Stimulated activated effector memory CD8-positive, alpha-beta T cell treated with anti-CD3 and anti-CD28 coated beads, Interleukin-12 subunit alpha, Interleukin-12 subunit beta, amount 100 ng/mL, for 72 hours (primary cell): ENCODE results near the gene CCN5.
"Not testable (repeated sequence)": the region's sequence is repeated elsewhere in the genome, so short reads cannot be mapped to it uniquely, and the experiment has no call there.

Experiments used
- ATAC-seq: fragments of 150-1000 bp; cut with Tn5 transposase; 2 replicates; pipeline ENCODE4 v1.10.0; 2021
- DNase-seq, 2 donors: peaks; one replicate each; pipeline ENCODE4 v3.0.0; 2021 to 2022; ENCODE audit warnings: low spot score in 2 of 2
- H3K27ac Mint-ChIP-seq: one replicate; pipeline ENCODE4 v1.8.0; 2022; ENCODE audit warnings: mild to moderate bottlenecking, mixed read lengths
- H3K36me3 Mint-ChIP-seq: one replicate; pipeline ENCODE4 v1.8.0; 2022; ENCODE audit warnings: mild to moderate bottlenecking, mixed read lengths
- H3K4me1 Mint-ChIP-seq: one replicate; pipeline ENCODE4 v1.8.0; 2022; ENCODE audit warnings: mixed read lengths
- H3K4me3 Mint-ChIP-seq: one replicate; pipeline ENCODE4 v1.8.0; 2022; ENCODE audit warnings: mild to moderate bottlenecking, mixed read lengths
- H3K9me3 Mint-ChIP-seq: one replicate; pipeline ENCODE4 v1.8.0; 2022; ENCODE audit warnings: mixed read lengths

CCN5 gene

DNA sequence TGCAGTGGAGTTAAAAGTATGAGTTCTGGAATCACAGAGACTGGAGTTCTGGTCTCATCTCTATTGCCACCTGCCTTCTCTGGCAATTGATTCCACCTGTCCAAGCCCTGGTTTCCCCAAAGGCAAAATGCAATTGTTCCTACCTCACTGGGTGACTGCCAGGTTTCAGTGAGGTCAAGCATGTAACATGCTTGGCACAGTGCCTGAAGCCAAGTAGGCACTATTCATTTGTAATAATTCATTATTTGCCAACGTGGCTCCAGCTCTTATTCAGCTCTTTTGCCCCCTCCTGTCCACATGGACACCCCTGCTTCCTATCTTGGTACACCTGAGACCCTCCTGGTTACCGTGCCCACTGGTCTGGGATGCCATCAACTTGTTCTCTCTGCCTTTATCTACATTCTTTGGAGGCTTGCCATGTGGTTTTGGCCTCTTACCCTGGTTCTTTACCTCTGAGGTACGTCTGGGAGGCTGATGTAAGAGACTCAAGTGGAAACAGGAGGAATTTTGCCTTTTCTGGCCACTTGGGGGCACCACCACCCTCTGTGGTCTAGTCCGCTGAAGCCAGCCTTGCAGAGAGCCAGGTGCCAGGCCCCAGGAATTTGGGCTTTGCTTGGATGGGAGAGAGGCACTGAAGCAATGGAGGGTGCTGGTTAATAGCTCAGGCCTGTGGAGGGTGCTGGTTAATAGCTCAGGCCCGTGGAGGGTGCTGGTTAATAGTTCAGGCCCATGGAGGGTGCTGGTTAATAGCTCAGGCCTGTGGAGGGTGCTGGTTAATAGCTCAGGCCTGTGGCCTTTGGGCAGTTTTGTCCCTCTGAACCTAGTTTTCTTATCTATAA is 32.2 kb downstream of the CCN5 start:
- no peak overlapping the region for H3K27ac Mint-ChIP-seq
- peaks cover 23% of the 10 kb centered on the region for H3K4me1 Mint-ChIP-seq
- peak; percentile 44 to 82 for DNase-seq
- no peaks in the 10 kb centered on the region for H3K9me3 Mint-ChIP-seq
- H3K4me3 Mint-ChIP-seq, result peak overlapping the region; percentile 36
- peaks cover 4% of the 10 kb centered on the region for H3K36me3 Mint-ChIP-seq
- peak; percentile 51 for ATAC-seq

DNA sequence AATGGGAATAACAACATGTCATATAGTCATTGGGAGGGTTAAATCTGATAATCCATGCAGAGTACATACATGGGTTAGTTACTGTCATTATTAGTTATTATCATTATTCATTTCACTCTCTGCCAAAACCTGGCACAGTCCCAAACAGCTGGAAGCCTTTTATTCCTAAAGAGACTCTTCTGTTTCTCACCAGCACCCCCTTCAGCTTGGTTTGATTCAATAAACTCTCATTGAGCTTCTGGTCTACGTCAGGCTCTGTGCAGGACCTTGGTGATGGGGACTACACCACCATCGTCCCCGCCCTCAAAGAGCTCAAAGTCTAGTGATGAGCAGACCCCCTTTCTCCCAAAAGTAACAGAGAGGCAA is 32.8 kb downstream of the CCN5 start:
- Mint-ChIP-seq H3K4me3 (no peak overlapping the region), H3K4me1 (peaks cover 23% of the 10 kb centered on the region), H3K9me3 (no peaks in the 10 kb centered on the region), H3K36me3 (peaks cover 4% of the 10 kb centered on the region), H3K27ac (no peak overlapping the region)
- ATAC-seq (no peak), DNase-seq (no peak)

DNA sequence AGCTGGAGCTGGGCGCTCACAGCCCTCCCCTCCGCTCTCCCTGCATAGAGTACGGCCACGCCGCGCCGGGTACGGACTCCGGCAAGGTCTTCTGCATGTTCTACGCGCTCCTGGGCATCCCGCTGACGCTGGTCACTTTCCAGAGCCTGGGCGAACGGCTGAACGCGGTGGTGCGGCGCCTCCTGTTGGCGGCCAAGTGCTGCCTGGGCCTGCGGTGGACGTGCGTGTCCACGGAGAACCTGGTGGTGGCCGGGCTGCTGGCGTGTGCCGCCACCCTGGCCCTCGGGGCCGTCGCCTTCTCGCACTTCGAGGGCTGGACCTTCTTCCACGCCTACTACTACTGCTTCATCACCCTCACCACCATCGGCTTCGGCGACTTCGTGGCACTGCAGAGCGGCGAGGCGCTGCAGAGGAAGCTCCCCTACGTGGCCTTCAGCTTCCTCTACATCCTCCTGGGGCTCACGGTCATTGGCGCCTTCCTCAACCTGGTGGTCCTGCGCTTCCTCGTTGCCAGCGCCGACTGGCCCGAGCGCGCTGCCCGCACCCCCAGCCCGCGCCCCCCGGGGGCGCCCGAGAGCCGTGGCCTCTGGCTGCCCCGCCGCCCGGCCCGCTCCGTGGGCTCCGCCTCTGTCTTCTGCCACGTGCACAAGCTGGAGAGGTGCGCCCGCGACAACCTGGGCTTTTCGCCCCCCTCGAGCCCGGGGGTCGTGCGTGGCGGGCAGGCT is 35.1 kb downstream of the CCN5 start:
- ATAC-seq, result no peak
- Mint-ChIP-seq H3K4me1 (peaks cover 18% of the 10 kb centered on the region), H3K36me3 (peaks cover 4% of the 10 kb centered on the region), H3K9me3 (no peaks in the 10 kb centered on the region), H3K4me3 (no peak overlapping the region), H3K27ac (no peak overlapping the region)
- DNase-seq, result no peak

DNA sequence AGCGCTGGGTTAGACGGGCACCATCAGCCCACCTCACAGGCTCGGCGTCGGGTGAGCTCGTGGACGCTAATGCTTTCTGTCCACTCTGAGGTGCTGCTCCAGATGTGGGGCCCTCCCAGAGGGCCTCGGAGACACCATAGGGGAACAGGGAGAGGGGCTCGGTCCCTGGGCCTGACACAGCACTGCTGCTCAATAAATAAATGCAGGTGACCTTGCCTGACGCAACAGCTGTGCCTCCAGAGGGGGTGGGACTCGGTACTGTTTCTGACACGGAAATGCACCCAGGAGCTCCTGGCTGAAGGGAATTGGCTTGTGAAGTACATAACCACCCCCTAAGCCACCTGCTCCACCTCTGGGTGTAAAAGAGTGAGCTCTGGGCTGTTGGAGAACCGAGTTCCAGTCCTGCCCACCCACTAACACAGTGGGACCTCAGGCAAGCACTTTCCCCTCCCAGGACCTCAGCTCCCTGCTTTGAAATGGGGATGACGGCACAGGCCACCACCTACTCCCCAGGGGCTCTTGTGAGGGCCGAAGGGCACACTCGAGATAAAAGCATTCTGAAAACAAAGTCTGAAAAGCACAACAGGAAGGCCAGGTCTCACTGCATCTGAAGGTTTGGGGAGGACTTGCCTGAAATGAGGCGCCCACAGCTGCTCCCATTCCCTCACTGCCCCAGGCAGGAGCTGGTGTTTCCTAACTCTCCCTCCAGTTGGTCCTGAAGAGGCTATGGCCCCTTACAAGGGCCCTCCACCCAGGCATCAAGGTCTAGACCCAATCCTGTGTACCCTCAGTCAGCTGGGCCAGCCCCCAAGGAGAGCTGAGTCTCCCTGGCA is 37.1 kb downstream of the CCN5 start:
- Mint-ChIP-seq H3K4me3 (no peak overlapping the region), H3K36me3 (peaks cover under 1% of the 10 kb centered on the region), H3K4me1 (peaks cover 4% of the 10 kb centered on the region), H3K9me3 (no peaks in the 10 kb centered on the region), H3K27ac (no peak overlapping the region)
- DNase-seq (no peak), ATAC-seq (no peak)

DNA sequence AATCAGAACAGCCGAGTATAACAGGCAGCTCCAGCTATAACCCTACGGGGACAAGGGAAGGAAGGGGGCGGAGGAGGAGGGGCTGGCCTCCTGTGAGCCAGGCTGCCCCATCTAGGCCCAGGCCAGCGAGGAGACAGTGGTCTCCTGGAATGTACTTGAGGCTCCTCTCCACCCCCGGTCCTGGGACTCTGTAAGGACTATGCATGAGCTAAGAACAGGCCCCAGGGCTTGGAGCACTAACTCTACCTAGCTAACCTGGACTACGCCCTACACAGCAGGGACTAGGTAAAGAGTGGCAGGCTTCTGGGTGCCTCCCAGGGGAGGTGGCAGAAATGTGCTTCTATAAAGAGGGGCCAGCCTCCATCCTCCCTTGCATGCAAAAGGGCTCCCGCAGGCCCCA is 39.4 kb downstream of the CCN5 start:
- H3K4me3 Mint-ChIP-seq, result no peak overlapping the region
- no peak overlapping the region for H3K27ac Mint-ChIP-seq
- no peaks in the 10 kb centered on the region for H3K9me3 Mint-ChIP-seq
- no peaks in the 10 kb centered on the region for H3K36me3 Mint-ChIP-seq
- DNase-seq (no peak), ATAC-seq (no peak)
- no peaks in the 10 kb centered on the region for H3K4me1 Mint-ChIP-seq

DNA sequence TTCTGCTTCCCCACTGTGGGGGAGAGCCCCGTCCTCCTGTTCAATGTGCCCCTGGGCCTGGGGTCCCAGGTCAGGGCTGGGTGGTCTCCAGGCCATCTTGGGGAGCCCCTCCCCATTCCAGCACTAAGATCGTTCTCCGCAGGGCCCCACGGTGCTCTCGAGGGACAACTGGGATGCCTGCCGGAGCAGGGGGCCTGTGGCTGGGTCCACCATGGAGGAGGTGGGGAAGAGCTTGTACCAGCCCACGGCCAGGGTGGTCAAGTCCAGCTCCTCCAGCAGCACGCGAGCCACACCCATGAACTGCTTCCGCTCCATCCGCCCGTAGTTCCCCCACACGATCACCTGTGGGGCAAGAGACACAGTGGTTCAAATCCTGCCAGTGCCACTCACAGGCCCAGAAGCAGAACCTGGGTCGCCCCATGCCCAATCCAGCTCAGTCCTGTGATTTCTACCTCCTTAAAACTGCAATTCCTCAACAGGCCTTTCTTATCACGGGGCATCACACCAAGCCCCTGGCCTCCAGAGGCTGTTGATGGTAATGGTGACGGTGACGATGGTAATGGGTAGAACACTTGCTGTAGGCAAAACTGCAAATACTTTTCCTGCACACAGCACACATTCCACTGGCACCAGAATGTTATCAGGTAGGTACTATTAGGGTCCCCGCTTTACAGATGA is 41.0 kb downstream of the CCN5 start:
- no peak for DNase-seq
- Mint-ChIP-seq H3K36me3 (no peaks in the 10 kb centered on the region), H3K9me3 (no peaks in the 10 kb centered on the region), H3K4me1 (no peaks in the 10 kb centered on the region), H3K4me3 (no peak overlapping the region), H3K27ac (no peak overlapping the region)
- ATAC-seq, result no peak

DNA sequence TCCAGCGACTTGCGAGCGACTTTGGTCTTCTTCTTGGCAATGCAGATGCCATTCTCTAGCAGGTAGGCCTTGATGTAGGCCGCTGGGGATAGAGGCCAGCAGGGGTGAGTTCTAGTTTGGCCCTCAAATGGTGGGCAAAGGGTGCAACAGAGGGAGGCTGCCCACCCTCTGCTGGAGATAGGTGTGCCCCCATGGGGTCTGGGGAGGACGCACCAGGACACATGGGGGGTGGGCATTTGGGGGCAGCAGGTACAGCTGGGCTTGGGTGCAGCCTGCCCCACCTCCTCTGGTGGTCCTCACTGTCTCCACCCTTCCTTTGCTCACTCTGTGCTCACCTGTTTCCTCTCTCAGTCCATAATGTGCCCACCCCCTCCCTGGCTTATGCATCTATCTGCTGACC is 41.8 kb downstream of the CCN5 start:
- Mint-ChIP-seq H3K9me3 (no peaks in the 10 kb centered on the region), H3K4me1 (no peaks in the 10 kb centered on the region), H3K27ac (no peak overlapping the region), H3K36me3 (no peaks in the 10 kb centered on the region), H3K4me3 (no peak overlapping the region)
- ATAC-seq, result no peak
- DNase-seq, result no peak

DNA sequence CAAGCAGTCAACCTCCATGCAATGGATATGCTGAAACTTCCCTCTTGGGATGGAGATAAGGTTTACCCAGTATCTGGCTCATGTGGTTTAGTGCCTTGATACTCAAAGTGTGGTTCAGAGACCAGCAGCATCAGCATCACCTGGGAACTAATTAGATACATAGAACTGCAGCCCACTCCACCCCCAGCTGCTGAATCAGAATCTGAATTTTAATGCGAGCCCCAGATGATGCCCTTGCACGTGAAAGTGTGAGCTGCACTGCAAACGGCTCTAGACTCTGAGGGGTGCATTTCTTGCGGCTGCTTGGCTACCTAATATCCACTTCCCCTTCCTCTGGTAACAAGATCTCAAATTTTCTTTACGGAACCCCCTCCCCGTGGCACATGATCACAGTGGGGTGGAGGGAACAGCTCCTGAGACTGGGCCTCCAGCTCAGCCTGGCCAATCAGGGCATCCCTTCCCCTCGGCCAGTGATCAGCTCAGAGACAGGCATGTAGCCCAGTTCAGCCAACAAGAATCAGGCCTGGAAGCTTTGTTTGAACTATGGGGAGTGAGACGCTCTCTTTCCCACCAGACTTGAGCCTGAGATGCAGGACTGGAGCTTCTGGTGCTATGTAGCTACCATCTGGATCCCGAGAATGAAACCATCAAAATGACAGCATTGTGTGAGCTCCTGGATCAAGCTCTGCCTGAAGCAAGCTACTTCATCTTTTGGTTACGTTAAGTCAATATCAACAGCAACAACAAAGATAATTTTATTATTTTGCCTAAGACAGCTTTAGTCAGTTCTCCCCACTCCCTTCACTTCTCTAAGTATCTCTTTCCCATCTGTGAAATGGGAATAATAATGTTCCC is 43.3 kb downstream of the CCN5 start:
- DNase-seq (no peak), ATAC-seq (no peak)
- Mint-ChIP-seq H3K4me3 (no peak overlapping the region), H3K4me1 (no peaks in the 10 kb centered on the region), H3K9me3 (no peaks in the 10 kb centered on the region), H3K36me3 (no peaks in the 10 kb centered on the region), H3K27ac (no peak overlapping the region)

DNA sequence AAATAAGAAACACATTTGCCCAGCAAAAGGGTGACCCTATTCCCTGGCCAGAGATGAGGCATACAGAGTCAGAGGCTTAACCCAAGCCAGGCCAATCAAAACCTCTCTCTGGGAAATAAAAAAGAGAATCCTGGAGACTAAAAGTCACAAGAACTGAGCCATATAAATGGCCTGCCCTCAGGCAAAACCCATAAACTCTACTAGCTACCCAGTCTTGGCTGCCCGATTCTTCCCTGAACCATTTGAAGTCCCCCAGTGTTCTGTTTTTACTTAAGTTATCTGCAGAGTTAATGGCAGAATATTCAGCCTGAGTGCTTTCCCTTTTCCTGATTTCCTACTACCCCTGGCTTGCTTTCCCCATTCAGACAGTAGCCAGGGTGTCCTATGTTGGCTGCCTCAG is 44.4 kb downstream of the CCN5 start:
- H3K4me3 Mint-ChIP-seq, result no peak overlapping the region
- no peak for ATAC-seq
- H3K36me3 Mint-ChIP-seq, result no peaks in the 10 kb centered on the region
- H3K9me3 Mint-ChIP-seq, result no peaks in the 10 kb centered on the region
- no peak overlapping the region for H3K27ac Mint-ChIP-seq
- H3K4me1 Mint-ChIP-seq, result no peaks in the 10 kb centered on the region
- DNase-seq, result no peak

DNA sequence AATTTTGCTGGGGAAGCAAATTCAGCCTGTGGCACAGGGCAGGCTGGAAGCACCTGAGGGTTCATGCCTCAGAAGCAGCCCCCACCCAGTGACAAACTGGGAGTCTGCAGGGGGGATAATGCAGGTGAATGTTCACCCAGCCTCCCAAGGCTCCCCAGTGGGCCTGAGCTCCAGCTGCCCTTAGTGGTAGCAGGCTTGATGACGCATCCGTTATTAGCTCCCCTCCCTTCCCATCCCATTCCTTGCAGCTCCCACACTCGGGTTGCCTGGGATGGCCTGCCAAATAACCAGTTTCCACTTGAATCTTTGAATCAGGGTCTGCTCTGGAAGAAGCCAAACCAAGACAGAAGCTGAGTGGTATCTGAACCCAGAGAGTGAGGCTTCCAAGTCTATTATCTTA is 46.3 kb downstream of the CCN5 start:
- Mint-ChIP-seq H3K36me3 (no peaks in the 10 kb centered on the region), H3K9me3 (no peaks in the 10 kb centered on the region), H3K4me3 (no peak overlapping the region), H3K27ac (no peak overlapping the region), H3K4me1 (no peaks in the 10 kb centered on the region)
- ATAC-seq (no peak), DNase-seq (no peak)

DNA sequence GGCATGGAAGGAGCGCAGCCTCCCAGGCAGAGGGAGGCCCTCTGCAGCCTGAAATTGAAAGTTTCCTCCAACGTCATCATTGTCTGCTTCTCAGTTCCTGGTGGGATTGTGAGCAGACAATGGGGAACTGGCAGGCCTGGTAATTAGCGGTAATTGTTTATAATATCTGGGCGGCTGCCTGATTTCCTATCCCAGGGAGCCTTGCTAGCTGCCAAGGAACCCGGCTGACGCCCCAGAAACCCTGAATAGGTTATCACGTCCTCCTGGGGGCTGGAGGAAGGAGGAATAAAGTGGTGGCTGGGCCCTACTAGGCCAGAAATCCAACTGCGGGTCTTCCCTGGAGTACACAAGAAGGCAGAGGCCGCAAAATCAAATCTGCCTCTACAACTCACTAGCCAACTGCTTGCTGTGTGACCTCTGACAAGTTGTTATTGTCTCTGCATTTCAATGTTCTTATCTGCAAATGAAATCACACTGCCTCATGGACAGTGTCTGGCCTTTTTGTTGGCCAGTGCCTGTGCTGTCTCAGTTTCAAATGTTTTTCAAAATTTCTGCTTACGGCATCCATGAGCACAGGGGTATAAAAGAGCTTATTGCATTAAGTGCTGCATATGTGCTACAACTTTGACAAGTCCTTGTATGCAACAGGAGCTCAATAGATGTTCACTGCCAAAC is 47.4 kb downstream of the CCN5 start:
- no peak overlapping the region for H3K27ac Mint-ChIP-seq
- H3K9me3 Mint-ChIP-seq, result no peaks in the 10 kb centered on the region
- no peak for DNase-seq
- no peak overlapping the region for H3K4me3 Mint-ChIP-seq
- H3K36me3 Mint-ChIP-seq, result no peaks in the 10 kb centered on the region
- no peaks in the 10 kb centered on the region for H3K4me1 Mint-ChIP-seq
- ATAC-seq, result no peak

DNA sequence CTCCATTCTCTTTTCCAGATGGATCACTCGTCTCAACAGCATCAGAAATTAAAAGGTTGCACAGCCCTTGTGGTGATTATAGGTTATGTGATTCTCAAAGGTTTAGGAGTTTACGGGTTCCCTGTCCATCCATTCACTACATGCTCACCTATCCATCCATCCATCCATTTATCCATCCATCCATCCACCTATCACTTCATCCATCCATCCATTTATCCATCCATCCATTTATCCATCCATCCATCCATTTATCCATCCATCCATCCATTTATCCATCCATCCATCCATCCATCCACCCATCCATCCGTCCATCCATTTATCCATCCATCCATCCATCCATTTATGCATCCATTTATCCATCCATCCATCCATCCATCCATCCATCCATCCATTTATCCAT is 48.6 kb downstream of the CCN5 start:
- not testable (repeated sequence) for ATAC-seq, H3K9me3 Mint-ChIP-seq, H3K27ac Mint-ChIP-seq, DNase-seq, H3K4me1 Mint-ChIP-seq, H3K36me3 Mint-ChIP-seq, H3K4me3 Mint-ChIP-seq

DNA sequence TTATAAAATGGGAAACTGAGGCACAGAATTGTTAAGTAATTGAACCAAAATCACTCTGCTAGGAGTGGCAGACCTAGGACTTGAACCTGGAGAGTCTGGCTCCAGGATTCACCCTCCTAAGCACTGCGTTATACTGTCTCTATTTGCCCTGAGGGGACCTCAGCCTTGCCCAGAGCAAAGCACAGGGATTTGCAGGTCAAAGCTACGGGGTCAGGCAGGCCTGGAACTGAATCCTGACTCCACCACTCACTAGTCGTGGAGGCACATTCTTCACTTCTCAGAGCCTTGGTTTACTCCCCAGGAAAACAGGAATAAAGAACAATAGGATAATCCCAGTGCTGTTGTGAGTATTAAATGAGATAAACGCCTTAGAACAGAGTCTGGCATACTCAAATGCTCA is 49.9 kb downstream of the CCN5 start:
- no peak overlapping the region for H3K27ac Mint-ChIP-seq
- H3K4me3 Mint-ChIP-seq, result no peak overlapping the region
- H3K9me3 Mint-ChIP-seq, result no peaks in the 10 kb centered on the region
- ATAC-seq, result no peak
- no peak for DNase-seq
- no peaks in the 10 kb centered on the region for H3K4me1 Mint-ChIP-seq
- no peaks in the 10 kb centered on the region for H3K36me3 Mint-ChIP-seq

DNA sequence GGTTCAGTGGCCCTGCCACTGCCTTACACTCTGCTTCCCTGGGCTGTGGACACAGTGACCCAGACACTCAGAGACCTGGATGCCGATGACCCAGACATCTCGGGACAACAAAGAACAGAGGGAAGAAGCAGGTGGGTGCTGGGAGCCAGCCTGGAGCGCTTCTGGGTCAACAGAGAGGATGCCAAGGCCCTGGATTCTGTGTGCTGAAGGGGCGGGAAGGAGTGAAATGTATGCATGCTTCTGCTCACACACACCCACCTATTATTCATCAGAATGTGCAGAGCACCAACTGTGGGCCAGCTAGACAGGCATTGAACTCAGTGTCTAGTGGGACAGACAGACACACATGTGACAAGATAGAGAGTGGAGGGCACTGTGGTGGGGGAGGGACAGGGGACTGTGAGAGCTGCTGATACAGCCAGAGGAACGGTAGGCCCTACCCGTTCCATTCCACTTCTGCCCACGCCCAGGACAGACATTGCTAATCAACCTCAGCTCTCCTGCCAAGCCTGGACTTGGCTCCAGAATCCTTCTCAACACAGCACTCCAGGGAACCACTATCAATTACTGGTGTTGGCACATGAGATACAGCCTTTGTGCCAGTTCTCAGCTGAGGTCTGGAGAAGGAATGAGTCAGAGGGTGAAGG is 50.7 kb downstream of the CCN5 start:
- Mint-ChIP-seq H3K4me1 (no peaks in the 10 kb centered on the region), H3K9me3 (no peaks in the 10 kb centered on the region), H3K36me3 (no peaks in the 10 kb centered on the region), H3K27ac (no peak overlapping the region), H3K4me3 (no peak overlapping the region)
- no peak for DNase-seq
- no peak for ATAC-seq
